Ovary (tissue), 9 donors: ENCODE measurements around the gene TMEM126A. TPM values are rescaled to one million over a fixed set of nuclear protein-coding genes. Genes with fewer than 3 reads are reported as not detected.

Experiments
- DNase-seq, 5 donors: peaks; one replicate each; pipeline ENCODE4 v3.0.0-alpha.2; 2019 to 2020
- H3K27ac ChIP-seq, 2 donors: fragments of 200-600 bp; one replicate each; pipeline versions ENCODE4 v1.5.1 to v1.8.0; 2019 to 2022
- H3K27me3 ChIP-seq: fragments of 200-600 bp; one replicate; pipeline ENCODE4 v1.8.0; 2022
- H3K36me3 ChIP-seq: fragments of 200-600 bp; sonication (generic); one replicate; pipeline ENCODE4 v1.5.1; 2019
- H3K4me1 ChIP-seq: one replicate; pipeline ENCODE4 v1.8.1; 2013; ENCODE audit warnings: mild to moderate bottlenecking, moderate library complexity; ENCODE audit not compliant: insufficient read depth
- H3K4me3 ChIP-seq: fragments of 200-600 bp; sonication (generic); one replicate; pipeline ENCODE4 v1.5.1; 2017
- H3K9me3 ChIP-seq, 2 donors: fragments of 200-600 bp in 1 of 2; sonication (generic) in 1 of 2; one replicate each; pipeline versions ENCODE4 v1.5.1 to v1.8.1; 2013 to 2019; ENCODE audit warnings: mild to moderate bottlenecking in 1 of 2, moderate library complexity in 1 of 2
- EP300 ChIP-seq: sonication (generic); formaldehyde crosslinking; IDR thresholded peaks from one replicate; pipeline ENCODE4 v1.6.1; 2017; ENCODE audit warnings: antibody characterized with exemption
- POLR2A ChIP-seq: fragments of 450-650 bp; IDR thresholded peaks from one replicate; pipeline ENCODE4 v1.6.1; 2017; ENCODE audit warnings: antibody characterized with exemption, mild to moderate bottlenecking, moderate library complexity
- WGBS, 3 donors: extraction: QIAGEN DNeasy Blood & Tissue Kit in 1 of 3; methylation state at CpG; one replicate each; pipeline versions ENCODE4 v1.1.5 to v1.1.7; 2013 to 2017; 5-methylcytosine and 5-hydroxymethylcytosine counted together
- intact Hi-C, 4 donors: fragments of 100-400 bp; cut with DNase I; formaldehyde crosslinking; loops; one replicate each; pipeline versions ENCODE4 v1.11.0 to v1.15.1; 2022 to 2023
- polyA plus RNA-seq, 2 donors: library from polyadenylated mRNA; stranded (reverse); fragments of 200-250 nt in 1 of 2; fragments of 350-450 nt in 1 of 2; fragmentation: Illumina TruSeq in 1 of 2; extraction: RNeasy Lipid Tissue Mini Kit (QIAGEN cat#74804) in 1 of 2; gene quantifications; one replicate each; pipeline ENCODE4 v1.2.3, GENCODE V29; 2013 to 2014
- total RNA-seq, 7 donors: library from RNA; depleted of rRNA in 2 of 7; stranded (reverse); fragments of >200 nt in 2 of 7; fragmentation: NEBNext Ultra II Directional in 3 of 7; extraction: Animal tissue kit (Norgen Biotek cat#: 25700) in 3 of 7; gene quantifications; one replicate each; pipeline versions ENCODE4 v1.1.0 to v1.2.4, GENCODE V29; 2016 to 2023
- TF ChIP-seq, protein P1 (sequence below), 3 donors: fragments of 450-650 bp in 2 of 3; fragments of 200-600 bp in 1 of 3; IDR thresholded peaks; one replicate each; pipeline versions ENCODE4 v1.5.1 to v1.8.0; 2016 to 2022; ENCODE audit warnings: antibody characterized with exemption in 3 of 3, mild to moderate bottlenecking in 1 of 3
- donor health status: DM: no; HTN: no; CAD: no; lungs with moderate emphysema.
- donor health status: DM: no; HTN: no; CAD: no.
- donor health status: Bipolar disorder and iron deficiency.
- donor health status: DM: yes; HTN: yes; CAD: no.
- donor health status: DM: no; HTN: no; CAD: no.
- donor health status: DM: yes; HTN: yes; CAD: no.

The TMEM126A gene
- total and polyA plus RNA-seq, 9 donors = 16.9 to 31.5 (median 22.3) TPM

- no peaks in the 10 kb centered on the region for H3K36me3 ChIP-seq
- H3K27me3 ChIP-seq = no peaks in the 10 kb centered on the region
- no peaks in the 10 kb centered on the region for H3K4me1 ChIP-seq
- peak; percentile 96 to 98 (median 97) for DNase-seq
- WGBS, 3 donors = 0% methylated on average over 41 of the region's 41 CpGs
- intact Hi-C loops = loop anchor here in 1 of 4 donors (5.0 kb wide), 1 partner anchor 34 kb away; no protein-coding TSS in a partner anchor
- H3K9me3 ChIP-seq = no peaks in the 10 kb centered on the region
- H3K27ac ChIP-seq = peak within 1 kb of the TSS; percentile 69 to 94
- H3K4me3 ChIP-seq = peak within 1 kb of the TSS; percentile 85
- TF ChIP-seq POLR2A (peak; percentile 92), EP300 (peak; percentile 91)
- TF ChIP-seq, protein P1, sequence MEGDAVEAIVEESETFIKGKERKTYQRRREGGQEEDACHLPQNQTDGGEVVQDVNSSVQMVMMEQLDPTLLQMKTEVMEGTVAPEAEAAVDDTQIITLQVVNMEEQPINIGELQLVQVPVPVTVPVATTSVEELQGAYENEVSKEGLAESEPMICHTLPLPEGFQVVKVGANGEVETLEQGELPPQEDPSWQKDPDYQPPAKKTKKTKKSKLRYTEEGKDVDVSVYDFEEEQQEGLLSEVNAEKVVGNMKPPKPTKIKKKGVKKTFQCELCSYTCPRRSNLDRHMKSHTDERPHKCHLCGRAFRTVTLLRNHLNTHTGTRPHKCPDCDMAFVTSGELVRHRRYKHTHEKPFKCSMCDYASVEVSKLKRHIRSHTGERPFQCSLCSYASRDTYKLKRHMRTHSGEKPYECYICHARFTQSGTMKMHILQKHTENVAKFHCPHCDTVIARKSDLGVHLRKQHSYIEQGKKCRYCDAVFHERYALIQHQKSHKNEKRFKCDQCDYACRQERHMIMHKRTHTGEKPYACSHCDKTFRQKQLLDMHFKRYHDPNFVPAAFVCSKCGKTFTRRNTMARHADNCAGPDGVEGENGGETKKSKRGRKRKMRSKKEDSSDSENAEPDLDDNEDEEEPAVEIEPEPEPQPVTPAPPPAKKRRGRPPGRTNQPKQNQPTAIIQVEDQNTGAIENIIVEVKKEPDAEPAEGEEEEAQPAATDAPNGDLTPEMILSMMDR (IDR thresholded peaks at IDR 0.05) = no peak
Measured at GRCh38 chr11:85627998-85628770, 19.6 kb upstream of the TMEM126A start, which contains the start of gene TMEM126B. TSS of gene TMEM126B (plus strand) at chr11:85628593. CDS start at chr11:85628608, 15 bp downstream.

DNA sequence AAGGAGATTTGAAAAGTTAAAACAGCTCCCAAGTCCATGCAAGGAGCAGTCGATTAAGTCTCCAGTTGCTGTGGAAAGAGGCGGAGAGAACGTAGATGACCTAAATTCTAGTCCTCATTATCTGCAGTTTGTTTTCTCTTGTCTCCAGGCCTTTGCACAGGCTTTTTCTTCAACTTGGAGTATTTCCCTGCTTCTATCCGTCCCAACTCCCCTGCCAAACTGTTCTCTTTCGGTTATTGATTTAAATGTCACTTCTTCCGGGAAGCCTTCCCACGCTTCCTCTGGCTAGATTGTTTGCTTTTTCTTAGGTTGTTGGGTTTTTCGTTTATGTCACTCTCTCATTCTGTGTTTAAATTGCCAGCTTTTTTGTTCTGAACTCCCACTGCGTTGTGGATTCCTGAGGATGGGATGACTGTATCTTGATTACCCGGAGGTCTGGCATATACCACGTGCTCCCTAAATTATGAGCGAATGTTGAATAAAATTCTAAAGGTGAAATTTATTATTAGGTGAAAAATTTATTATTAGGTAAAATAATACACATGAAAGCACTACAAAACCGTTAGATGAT, 18.9 kb upstream of the TMEM126A start:
- H3K4me3 ChIP-seq = peak overlapping the region; percentile 85
- no peaks in the 10 kb centered on the region for H3K9me3 ChIP-seq
- H3K4me1 ChIP-seq = no peaks in the 10 kb centered on the region
- TF ChIP-seq, protein P1 (IDR thresholded peaks at IDR 0.05) = no peak
- TF ChIP-seq EP300 = no peak
- no peak for TF ChIP-seq POLR2A
- no peaks in the 10 kb centered on the region for H3K36me3 ChIP-seq
- peak overlapping the region; percentile 50 to 55 for H3K27ac ChIP-seq
- intact Hi-C loops = loop anchor here in 1 of 4 donors (5.0 kb wide), 1 partner anchor 33 kb away; no protein-coding TSS in a partner anchor
- 1% methylated on average over 13 of the region's 13 CpGs for WGBS, 3 donors
- no peak for DNase-seq
- no peaks in the 10 kb centered on the region for H3K27me3 ChIP-seq

DNA sequence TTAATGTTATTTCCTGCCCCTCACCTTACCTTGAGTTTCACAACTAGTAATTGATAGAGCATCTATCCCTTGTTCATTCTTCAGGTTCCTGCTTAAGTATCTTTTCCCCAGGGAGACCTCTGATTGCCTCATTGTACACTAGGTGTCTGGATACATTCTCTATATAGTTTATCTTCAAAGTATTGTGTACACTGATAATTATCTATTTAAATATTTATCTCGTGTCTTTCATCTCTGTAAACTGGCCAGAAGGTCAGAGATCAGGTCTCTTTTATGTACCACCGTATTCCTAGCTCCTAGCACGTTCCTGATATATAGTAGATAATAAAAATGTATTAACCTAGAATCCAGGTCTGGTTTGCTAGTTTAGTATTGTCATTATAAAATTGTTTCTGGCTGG, 13.0 kb upstream of the TMEM126A start:
- Histone ChIP-seq H3K36me3 (no peaks in the 10 kb centered on the region), H3K4me3 (no peak overlapping the region), H3K4me1 (no peaks in the 10 kb centered on the region), H3K27ac (no peak overlapping the region), H3K27me3 (no peaks in the 10 kb centered on the region), H3K9me3 (no peaks in the 10 kb centered on the region)
- DNase-seq = no peak
- WGBS, 3 donors = 78 to 84% (median 79%) methylated on average over 3 of the region's 3 CpGs
- intact Hi-C loops = no loop called here
- TF ChIP-seq EP300 (no peak), POLR2A (no peak)
- TF ChIP-seq, protein P1 (IDR thresholded peaks at IDR 0.05) = no peak

DNA sequence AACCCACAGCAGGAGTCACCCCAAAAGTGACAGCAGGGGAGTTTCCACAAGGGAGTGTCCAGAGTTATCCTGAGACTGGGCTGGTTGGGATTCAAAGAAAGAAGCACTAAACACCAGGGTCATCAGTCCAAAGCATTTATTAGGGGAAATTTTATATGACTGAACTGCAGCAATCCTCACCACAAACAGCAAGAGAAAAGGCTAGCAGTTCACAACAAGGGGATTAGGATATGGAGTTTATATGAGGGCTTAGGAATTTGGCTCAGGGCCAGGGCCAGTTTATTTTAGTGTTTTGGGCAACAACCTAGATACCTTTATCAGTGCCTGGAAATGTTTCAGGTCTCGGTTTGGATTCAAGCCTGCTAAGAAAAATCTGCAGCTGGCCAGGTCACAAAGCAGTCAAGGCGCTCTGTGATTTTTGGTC, 4.6 kb upstream of the TMEM126A start:
- no peaks in the 10 kb centered on the region for H3K27me3 ChIP-seq
- no peaks in the 10 kb centered on the region for H3K4me1 ChIP-seq
- 8 to 9% (median 8%) methylated on average over 2 of the region's 2 CpGs for WGBS, 3 donors
- no peaks in the 10 kb centered on the region for H3K9me3 ChIP-seq
- no peaks in the 10 kb centered on the region for H3K36me3 ChIP-seq
- peak in 4 of 5 donors; percentile 22 to 56 (median 34) for DNase-seq
- no peak overlapping the region for H3K27ac ChIP-seq
- intact Hi-C loops = no loop called here
- TF ChIP-seq EP300 (no peak), POLR2A (no peak)
- TF ChIP-seq, protein P1 (IDR thresholded peaks at IDR 0.05) = no peak
- no peak overlapping the region for H3K4me3 ChIP-seq
